Measurements from ENCODE around the gene RNFT2.

- no peak for TF ChIP-seq CTCF (IDR thresholded peaks at IDR 0.05)
- TF ChIP-seq POLR2AphosphoS5 (IDR thresholded peaks at IDR 0.05; ENCODE audit: low read depth, low read length): no peak
- TF ChIP-seq TCF7L2 (IDR thresholded peaks at IDR 0.05; ENCODE audit: low read depth, low read length): no peak
- no peak for TF ChIP-seq SIN3A (IDR thresholded peaks at IDR 0.05; ENCODE audit: borderline replicate concordance, insufficient read depth, low read depth, low read length)
These were observed 160.6 kb downstream of the RNFT2 start for GRCh38 chr12:116898669-116899068.

Measured in Panc1 (cell line).